Transverse colon (tissue), 4 donors: Measurements from ENCODE around the gene VEGFA.
A peak's percentile ranks its signal among the peaks of the same experiment; 100 is the strongest.

Experiments used
- POLR2A ChIP-seq: fragments of 450-650 bp; IDR thresholded peaks from one replicate; pipeline ENCODE4 v1.6.1; 2016; ENCODE audit warnings: antibody characterized with exemption, mild to moderate bottlenecking, moderate library complexity
- POLR2AphosphoS5 ChIP-seq, 3 donors: sonication (generic); formaldehyde crosslinking; IDR thresholded peaks; one replicate each; pipeline ENCODE4 v1.6.1; 2016; ENCODE audit warnings: antibody characterized with exemption in 3 of 3
- TF ChIP-seq, protein P1 (sequence below), 5 experiments: fragments of 200-600 bp in 3 of 5; fragments of 450-650 bp in 2 of 5; sonication (generic) in 3 of 5; IDR thresholded peaks; 1 replicate in 2 of 5; 2 replicates in 3 of 5; pipeline ENCODE4 v1.5.1; 2016 to 2017; ENCODE audit warnings: antibody characterized with exemption in 5 of 5, inconsistent platforms in 3 of 5, mild to moderate bottlenecking in 2 of 5, moderate library complexity in 1 of 5

DNA sequence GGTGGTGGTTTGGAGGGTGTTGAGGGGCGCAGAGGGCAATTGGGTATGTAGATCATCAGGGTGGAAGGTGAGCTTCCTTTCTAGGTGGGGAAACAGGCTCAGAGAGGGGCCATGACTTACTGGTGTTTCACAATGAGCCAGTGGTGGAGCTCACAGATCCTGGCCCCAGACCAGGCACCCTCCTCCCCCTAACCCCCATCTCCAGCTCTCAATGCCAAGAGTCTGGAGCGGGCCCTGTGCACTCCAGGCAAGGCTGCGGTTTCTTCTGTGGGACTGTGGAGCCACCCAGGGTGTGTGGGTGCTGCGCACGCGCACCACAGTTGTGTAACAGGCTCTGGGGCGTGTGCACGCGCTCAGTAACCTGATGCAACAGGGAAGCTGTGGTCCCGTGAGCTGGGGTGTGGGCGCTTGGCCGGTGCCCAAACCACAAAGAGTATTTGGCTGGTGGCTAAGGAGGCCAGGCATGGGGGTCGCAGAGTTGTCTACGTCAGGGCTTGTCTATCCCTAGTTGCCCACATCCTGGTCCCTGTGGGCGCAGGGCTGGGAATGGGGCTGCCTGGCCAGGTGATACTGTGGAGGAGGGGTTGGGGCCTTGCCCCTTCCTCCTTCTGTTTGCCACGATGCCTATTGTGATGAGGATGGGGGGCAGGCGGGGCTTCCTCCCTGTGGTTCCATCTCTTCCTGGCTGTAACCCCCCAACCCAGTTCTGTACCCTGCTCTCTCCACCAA is 44.9 kb upstream of the VEGFA start:
- TF ChIP-seq, protein P1, sequence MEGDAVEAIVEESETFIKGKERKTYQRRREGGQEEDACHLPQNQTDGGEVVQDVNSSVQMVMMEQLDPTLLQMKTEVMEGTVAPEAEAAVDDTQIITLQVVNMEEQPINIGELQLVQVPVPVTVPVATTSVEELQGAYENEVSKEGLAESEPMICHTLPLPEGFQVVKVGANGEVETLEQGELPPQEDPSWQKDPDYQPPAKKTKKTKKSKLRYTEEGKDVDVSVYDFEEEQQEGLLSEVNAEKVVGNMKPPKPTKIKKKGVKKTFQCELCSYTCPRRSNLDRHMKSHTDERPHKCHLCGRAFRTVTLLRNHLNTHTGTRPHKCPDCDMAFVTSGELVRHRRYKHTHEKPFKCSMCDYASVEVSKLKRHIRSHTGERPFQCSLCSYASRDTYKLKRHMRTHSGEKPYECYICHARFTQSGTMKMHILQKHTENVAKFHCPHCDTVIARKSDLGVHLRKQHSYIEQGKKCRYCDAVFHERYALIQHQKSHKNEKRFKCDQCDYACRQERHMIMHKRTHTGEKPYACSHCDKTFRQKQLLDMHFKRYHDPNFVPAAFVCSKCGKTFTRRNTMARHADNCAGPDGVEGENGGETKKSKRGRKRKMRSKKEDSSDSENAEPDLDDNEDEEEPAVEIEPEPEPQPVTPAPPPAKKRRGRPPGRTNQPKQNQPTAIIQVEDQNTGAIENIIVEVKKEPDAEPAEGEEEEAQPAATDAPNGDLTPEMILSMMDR (IDR thresholded peaks at IDR 0.05), result no peak
- peak; percentile 58 to 77 (median 69) for TF ChIP-seq POLR2AphosphoS5 (IDR thresholded peaks at IDR 0.05)
- TF ChIP-seq POLR2A, result peak; percentile 62
